IPS-18a (cell line): ENCODE results near the gene ARL14EP.

Source experiments
- H3K27ac ChIP-seq: one replicate; pipeline ENCODE4 v1.5.1; 2013; ENCODE audit warnings: low read length
- H3K27me3 ChIP-seq: one replicate; pipeline ENCODE4 v1.6.1; 2013; ENCODE audit warnings: mild to moderate bottlenecking, low read length; ENCODE audit not compliant: control insufficient read depth, insufficient read depth
- H3K36me3 ChIP-seq: one replicate; pipeline ENCODE4 v1.6.1; 2013; ENCODE audit warnings: low read depth, low read length; ENCODE audit not compliant: control insufficient read depth
- H3K4me1 ChIP-seq: one replicate; pipeline ENCODE4 v1.6.1; 2013; ENCODE audit warnings: low read depth, low read length; ENCODE audit not compliant: control insufficient read depth
- H3K4me3 ChIP-seq: one replicate; pipeline ENCODE4 v1.5.1; 2013; ENCODE audit warnings: low read length
- H3K9ac ChIP-seq: one replicate; pipeline ENCODE4 v1.6.1; 2013; ENCODE audit warnings: mild to moderate bottlenecking, low read length, moderate library complexity
- H3K9me3 ChIP-seq: one replicate; pipeline ENCODE4 v1.6.1; 2013; ENCODE audit warnings: low read depth, low read length; ENCODE audit not compliant: control insufficient read depth

ARL14EP gene

DNA sequence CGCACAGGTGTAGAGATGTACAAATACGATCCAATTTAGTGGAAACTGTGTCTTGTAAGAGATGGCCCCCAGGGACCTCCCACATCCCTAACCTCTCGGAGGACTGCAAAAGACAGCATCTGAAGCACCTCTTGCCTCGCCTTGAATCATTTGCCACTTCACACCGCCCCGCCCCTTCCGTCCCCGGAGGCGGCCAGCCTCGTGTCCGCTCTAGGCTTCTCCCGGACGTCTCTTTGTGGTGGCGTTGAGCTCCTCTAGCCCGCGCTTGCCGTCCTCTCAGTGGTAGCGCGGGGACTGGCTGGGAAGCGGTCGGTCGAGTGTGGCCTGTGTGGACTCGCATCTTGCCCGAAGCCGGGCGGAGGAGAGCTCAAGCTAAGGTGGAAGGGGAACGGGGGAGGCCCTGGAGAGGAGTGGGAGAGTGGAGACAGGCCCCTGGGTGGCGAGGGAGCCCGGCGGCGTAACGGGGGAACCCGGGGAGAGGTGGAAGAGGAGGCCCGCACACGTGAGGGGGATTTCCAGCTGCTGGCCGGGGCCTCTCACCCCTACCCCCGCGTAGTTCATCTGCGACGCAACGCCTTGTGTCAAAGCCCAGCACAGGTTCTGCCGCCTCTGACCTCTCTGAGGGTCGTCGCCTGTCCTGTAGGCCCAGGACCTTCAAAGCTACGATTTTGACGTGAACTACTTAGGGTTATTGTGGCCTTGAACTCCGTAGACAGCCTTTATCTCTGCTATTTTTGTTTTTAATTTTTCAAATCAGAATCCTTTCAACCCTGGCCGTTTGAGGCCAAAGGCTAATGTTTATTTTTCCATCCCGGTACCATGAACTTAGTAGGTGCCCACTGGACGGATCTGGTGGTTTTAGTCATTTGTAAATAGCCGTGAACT, at the start of gene ARL14EP:
ARL14EP (plus strand) TSS at position 279 of the 885 bp plus-strand sequence. CDS start 7,845 bp downstream, outside the sequence.
- Histone ChIP-seq H3K27ac (peak within 1 kb of the TSS; percentile 88), H3K36me3 (peaks cover 4% of the 10 kb centered on the region), H3K4me1 (peaks cover 9% of the 10 kb centered on the region), H3K9ac (peak within 1 kb of the TSS; percentile 93), H3K27me3 (no peaks in the 10 kb centered on the region), H3K9me3 (no peaks in the 10 kb centered on the region), H3K4me3 (peak within 1 kb of the TSS; percentile 81)

DNA sequence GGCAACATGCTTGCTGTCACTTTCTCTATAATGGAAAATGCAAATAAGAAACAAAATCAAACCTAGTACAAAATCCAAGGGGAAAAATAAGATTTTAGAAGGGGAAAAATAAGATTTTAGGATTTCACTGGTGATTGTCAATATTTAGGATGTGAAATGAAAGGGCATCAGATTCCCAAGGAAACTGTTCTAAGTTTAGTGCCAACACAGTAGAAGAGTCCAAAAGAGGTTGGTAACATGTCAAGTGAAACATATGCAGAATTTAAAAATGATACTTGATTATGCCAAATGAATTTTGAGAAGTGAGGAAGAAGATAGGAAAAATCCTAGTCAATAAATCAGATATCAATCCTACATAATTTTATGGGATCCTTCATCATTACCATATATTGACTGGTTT, 45.7 kb upstream of the ARL14EP start:
- Histone ChIP-seq H3K27ac (no peak overlapping the region), H3K27me3 (no peaks in the 10 kb centered on the region), H3K4me3 (no peak overlapping the region), H3K9me3 (no peaks in the 10 kb centered on the region), H3K9ac (no peak overlapping the region), H3K36me3 (no peaks in the 10 kb centered on the region), H3K4me1 (no peaks in the 10 kb centered on the region)

GRCh38 chr11:30279796-30280195, 43.1 kb upstream of the ARL14EP start:
- Histone ChIP-seq H3K36me3 (no peaks in the 10 kb centered on the region), H3K4me1 (no peaks in the 10 kb centered on the region), H3K9me3 (no peaks in the 10 kb centered on the region), H3K4me3 (no peak overlapping the region), H3K9ac (no peak overlapping the region), H3K27ac (no peak overlapping the region), H3K27me3 (no peaks in the 10 kb centered on the region)

- no peaks in the 10 kb centered on the region for H3K4me1 ChIP-seq
- H3K4me3 ChIP-seq, result no peak overlapping the region
- H3K36me3 ChIP-seq, result no peaks in the 10 kb centered on the region
- no peak overlapping the region for H3K27ac ChIP-seq
- H3K27me3 ChIP-seq, result no peaks in the 10 kb centered on the region
- H3K9me3 ChIP-seq, result no peaks in the 10 kb centered on the region
- no peak overlapping the region for H3K9ac ChIP-seq
Observed at GRCh38 chr11:30281476-30282288, 41.2 kb upstream of the ARL14EP start.

DNA sequence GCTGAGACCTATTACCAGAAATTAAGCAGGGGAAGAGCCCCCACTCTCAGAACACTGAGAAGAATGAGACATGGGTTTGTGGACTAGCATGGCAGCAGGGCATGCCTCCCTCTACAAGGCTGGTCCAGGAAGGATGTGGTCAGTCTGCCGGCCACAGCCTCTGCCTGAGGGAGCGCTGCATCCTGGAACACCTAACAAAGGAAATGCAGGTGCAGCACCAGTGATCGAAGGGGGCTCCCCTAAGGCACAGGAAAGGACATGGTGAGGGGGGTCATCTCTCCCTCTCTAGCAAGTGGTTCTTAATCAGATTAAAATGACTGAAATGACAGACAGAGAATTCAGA, 40.6 kb upstream of the ARL14EP start:
- no peak overlapping the region for H3K27ac ChIP-seq
- H3K36me3 ChIP-seq, result no peaks in the 10 kb centered on the region
- H3K9me3 ChIP-seq, result no peaks in the 10 kb centered on the region
- H3K4me1 ChIP-seq, result no peaks in the 10 kb centered on the region
- H3K9ac ChIP-seq, result no peak overlapping the region
- no peak overlapping the region for H3K4me3 ChIP-seq
- H3K27me3 ChIP-seq, result no peaks in the 10 kb centered on the region

DNA sequence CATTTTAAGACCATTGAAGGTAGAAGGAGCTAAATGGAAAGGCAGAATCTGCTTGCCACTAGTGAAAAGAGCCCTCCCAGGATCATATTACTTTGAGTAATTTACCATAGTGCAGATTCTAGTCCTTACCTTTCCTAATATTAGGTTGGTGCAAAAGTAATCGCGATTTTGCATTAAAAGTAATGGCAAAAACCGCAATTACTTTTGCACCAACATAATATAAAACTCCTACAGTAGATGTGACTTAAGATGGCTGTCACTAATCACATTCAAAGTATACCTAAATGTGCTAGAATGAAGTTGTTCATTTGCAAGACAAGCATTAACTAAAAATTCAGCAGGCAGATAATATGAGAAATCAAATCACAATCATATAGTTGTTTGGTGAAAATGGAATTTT, 38.1 kb upstream of the ARL14EP start:
- no peak overlapping the region for H3K4me3 ChIP-seq
- no peak overlapping the region for H3K27ac ChIP-seq
- H3K9me3 ChIP-seq, result no peaks in the 10 kb centered on the region
- H3K27me3 ChIP-seq, result no peaks in the 10 kb centered on the region
- H3K36me3 ChIP-seq, result no peaks in the 10 kb centered on the region
- H3K9ac ChIP-seq, result no peak overlapping the region
- H3K4me1 ChIP-seq, result no peaks in the 10 kb centered on the region

DNA sequence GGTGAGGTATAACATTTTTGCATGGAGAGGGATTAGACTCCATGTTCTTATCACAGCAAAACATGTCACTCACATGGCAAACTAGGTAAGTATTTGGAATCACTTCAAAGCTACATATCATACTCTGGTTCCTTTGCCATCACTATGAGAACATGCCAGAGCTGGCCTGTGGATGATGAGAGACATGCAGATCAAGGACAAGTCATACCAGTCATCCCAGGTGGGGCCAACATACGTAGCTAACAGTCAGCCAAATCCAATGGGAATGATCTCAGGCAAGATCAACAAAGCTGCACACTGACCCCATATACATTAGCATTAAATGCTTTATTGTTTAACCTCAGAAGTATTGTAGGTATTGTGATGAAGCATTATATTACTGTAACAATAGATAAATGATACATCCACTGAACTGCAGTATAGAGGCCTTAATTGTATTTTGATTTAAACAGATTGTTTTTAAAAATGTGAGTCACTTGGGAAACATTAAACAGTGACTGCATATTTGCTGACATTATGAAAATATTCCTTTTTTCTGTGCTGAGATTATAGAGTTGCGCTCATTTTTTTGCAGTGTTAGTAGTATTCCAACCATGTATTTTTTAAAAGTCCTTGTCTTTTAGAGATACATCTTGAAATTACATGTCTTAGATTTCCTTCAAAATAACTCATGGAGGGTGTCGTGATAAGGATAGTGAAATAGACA, 37.3 kb upstream of the ARL14EP start:
- no peaks in the 10 kb centered on the region for H3K9me3 ChIP-seq
- no peak overlapping the region for H3K9ac ChIP-seq
- no peak overlapping the region for H3K4me3 ChIP-seq
- H3K4me1 ChIP-seq, result no peaks in the 10 kb centered on the region
- no peak overlapping the region for H3K27ac ChIP-seq
- no peaks in the 10 kb centered on the region for H3K27me3 ChIP-seq
- no peaks in the 10 kb centered on the region for H3K36me3 ChIP-seq

DNA sequence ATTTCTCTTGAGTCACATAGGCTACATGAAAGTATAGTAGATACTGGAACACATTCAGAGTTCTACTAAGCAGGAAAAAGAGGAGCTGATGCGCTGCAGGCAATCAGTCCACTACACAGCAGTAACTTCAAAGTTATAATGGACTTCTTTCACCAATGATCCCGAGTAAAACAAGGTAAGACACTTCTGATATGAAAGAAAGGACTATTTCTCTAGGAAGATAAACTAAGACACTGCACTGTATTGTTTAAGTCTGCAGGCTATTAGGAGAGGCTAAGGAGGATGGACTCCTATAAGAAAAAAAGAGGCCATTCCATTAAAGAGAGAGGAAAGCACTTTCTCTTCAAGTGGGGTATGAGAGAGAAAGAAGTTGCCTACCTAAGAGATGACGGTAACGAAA, 31.6 kb upstream of the ARL14EP start:
- H3K27me3 ChIP-seq, result no peaks in the 10 kb centered on the region
- H3K4me3 ChIP-seq, result no peak overlapping the region
- no peaks in the 10 kb centered on the region for H3K4me1 ChIP-seq
- H3K36me3 ChIP-seq, result no peaks in the 10 kb centered on the region
- H3K9ac ChIP-seq, result no peak overlapping the region
- no peaks in the 10 kb centered on the region for H3K9me3 ChIP-seq
- no peak overlapping the region for H3K27ac ChIP-seq

DNA sequence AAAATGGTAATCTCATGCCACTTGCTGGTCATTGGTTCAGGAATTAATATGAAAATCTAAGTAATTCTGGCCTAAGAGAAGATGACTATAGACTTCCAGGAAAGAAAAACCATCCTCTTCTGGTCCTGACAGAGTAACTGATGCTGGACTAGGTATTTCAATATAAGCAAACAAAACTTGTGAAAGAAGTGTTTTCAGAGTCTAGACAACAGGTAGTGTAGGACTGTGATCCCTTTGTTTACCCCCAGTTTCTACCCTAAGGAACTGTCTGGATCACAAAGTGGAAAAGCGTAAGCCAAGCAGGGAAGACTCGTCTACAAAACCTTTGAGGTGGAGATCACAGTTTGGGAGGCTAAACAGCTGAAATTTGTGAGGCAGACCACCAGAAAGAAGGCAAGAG, 30.4 kb upstream of the ARL14EP start:
- Histone ChIP-seq H3K9ac (no peak overlapping the region), H3K9me3 (no peaks in the 10 kb centered on the region), H3K4me3 (no peak overlapping the region), H3K36me3 (no peaks in the 10 kb centered on the region), H3K27ac (no peak overlapping the region), H3K27me3 (no peaks in the 10 kb centered on the region), H3K4me1 (no peaks in the 10 kb centered on the region)

GRCh38 chr11:30295178-30295885, 27.6 kb upstream of the ARL14EP start:
- H3K4me3 ChIP-seq, result no peak overlapping the region
- H3K9me3 ChIP-seq, result no peaks in the 10 kb centered on the region
- no peaks in the 10 kb centered on the region for H3K36me3 ChIP-seq
- H3K4me1 ChIP-seq, result no peaks in the 10 kb centered on the region
- H3K27me3 ChIP-seq, result no peaks in the 10 kb centered on the region
- H3K27ac ChIP-seq, result no peak overlapping the region
- H3K9ac ChIP-seq, result no peak overlapping the region

DNA sequence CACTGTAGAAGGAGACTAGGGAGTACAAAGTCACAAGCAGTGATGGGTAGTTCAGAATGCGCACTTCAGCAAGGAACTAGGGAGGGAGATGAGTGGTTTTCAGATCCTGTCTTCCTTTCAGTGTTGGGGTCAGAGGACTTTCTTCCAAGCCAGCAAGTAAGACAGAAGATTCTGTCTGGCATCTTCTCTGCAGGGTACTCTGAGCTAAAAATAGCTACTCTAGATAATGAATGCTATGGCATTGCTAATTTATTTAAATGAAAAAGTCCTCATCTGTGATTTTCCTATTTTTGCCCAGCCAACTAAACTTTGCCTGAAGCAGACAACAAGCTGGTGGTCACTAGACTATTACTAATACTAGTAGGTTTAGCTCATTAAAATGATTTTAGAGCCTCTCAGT, 18.3 kb upstream of the ARL14EP start:
- Histone ChIP-seq H3K27ac (no peak overlapping the region), H3K27me3 (no peaks in the 10 kb centered on the region), H3K9me3 (no peaks in the 10 kb centered on the region), H3K36me3 (no peaks in the 10 kb centered on the region), H3K4me1 (peaks cover 7% of the 10 kb centered on the region), H3K4me3 (no peak overlapping the region), H3K9ac (no peak overlapping the region)
